Brain pericyte (primary cell): ENCODE measurements around the gene TRIM37.
"Not testable (repeated sequence)": the region's sequence is repeated elsewhere in the genome, so short reads cannot be mapped to it uniquely, and the experiment has no call there.

Experiments used
- DNase-seq: peaks from one replicate; pipeline ENCODE4 v3.0.0-alpha.2; 2012; ENCODE audit warnings: low read depth, low spot score

TRIM37 gene

DNA sequence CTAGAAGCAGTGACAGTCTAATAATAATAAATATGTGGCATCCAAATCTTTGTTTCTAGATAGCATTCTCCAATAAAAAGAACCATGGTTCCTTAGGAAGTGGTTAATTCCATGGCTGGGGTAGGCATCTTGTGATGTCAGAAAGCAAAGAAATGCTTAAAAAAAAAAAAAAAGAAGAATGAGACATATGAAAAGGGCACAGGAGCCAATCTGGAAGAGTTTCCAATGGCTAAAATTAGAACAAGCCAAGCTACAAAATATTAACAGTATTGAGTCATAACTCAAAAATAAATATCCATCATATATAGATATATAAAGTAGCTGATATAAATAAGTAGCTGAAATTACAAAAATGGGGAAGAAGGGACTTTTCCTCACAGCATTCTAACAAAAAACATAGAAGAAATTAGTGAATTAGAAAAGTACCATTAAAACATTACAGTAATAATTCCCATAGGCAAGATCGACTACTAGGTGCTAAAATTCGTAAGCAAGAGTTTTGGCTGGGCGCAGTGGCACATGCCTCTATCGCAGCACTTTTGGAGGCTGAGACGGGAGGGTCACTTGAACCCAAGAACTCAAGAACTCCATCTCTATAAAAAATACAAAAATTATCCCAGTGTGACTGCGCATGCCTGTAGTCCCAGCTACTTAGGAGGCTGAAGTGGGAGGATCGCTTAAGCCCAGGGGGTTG, 111.3 kb downstream of the TRIM37 start:
- DNase-seq = no peak

DNA sequence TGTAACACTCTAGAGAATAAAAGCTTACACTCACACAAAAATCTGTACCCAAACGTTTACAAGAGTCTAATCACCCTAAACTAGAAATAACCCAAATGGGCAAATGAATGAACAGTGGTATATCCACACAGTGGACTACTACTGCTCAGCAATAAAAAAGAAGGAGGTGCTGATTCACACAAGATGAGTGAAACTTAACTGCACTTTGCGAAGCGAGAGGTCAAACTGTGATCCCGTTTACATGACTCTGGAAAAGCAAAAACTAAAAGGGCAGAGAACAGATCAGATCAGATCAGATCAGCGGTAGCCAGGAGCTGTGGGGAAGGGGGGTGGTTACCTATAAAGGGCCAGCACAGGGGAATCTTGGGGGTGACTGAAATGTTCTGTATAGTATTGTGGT, 113.4 kb downstream of the TRIM37 start:
- DNase-seq = no peak

DNA sequence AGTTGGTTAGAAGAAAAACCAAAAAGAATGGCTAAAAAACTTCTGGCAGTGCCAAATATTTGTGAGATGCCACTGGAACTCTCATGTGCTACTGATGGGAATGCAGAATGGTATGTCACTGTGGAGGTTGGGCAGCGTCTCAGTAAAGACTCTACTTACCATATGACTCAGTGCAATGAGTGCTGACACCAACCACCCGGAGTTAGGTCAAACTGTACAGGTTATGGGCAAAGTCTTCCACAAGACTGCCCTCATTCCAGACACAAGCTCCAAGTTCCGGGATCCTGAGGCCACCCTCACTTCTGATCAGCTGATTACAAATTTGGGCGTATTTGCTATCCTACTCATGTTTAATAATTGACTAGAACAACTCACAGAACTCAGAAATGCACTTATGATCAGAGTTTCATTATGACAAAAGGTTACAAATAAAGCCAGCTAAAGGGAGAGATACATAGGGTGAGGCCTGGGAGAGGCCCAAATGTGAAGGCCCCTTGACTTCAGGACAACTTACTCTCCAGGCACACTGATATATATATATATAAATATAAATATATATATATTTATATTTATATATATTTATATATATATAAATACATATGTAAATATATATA, 114.9 kb downstream of the TRIM37 start:
- DNase-seq = no peak

GRCh38 chr17:58989629-58990028, 117.1 kb downstream of the TRIM37 start:
- DNase-seq = no peak

DNA sequence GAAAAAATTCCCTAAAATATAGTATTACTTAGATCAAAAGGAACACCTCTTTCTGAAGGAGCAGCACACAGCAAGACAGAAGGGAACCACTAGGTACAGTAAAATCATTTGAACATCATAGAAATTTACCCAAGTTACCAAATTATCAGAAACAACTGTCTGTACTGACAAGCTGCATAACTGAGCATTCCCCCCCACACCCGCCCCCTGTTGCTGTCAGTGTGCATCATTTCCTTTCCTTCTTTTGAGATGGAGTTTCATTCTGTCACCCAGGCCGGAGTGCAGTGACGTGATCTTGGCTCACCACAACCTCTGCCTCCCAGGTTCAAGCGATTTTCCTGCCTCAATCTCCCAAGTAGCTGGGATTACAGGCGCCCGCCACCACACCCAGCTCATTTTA, 120.7 kb downstream of the TRIM37 start:
- no peak for DNase-seq

- no peak for DNase-seq
Measured at GRCh38 chr17:58985367-58985766, 121.3 kb downstream of the TRIM37 start.

DNA sequence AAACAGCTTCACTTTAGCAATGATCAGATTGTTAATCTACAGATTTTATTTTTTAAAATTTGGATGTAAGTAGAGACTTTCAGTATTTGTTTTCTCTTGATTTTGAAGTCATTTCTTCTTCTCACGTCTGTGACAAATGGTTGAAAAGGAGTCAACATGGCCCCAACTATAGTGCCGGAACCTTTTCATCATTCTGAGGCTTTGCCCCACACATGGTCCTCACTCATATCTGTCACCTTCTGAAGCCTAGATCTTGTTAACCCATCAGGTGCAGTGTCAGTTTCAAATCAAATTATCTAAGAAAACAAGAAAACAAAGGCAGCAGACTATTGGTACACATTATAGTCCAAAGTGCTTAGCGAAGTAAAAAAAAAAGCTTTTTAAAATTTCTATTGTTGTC, 124.1 kb downstream of the TRIM37 start:
- DNase-seq = no peak

DNA sequence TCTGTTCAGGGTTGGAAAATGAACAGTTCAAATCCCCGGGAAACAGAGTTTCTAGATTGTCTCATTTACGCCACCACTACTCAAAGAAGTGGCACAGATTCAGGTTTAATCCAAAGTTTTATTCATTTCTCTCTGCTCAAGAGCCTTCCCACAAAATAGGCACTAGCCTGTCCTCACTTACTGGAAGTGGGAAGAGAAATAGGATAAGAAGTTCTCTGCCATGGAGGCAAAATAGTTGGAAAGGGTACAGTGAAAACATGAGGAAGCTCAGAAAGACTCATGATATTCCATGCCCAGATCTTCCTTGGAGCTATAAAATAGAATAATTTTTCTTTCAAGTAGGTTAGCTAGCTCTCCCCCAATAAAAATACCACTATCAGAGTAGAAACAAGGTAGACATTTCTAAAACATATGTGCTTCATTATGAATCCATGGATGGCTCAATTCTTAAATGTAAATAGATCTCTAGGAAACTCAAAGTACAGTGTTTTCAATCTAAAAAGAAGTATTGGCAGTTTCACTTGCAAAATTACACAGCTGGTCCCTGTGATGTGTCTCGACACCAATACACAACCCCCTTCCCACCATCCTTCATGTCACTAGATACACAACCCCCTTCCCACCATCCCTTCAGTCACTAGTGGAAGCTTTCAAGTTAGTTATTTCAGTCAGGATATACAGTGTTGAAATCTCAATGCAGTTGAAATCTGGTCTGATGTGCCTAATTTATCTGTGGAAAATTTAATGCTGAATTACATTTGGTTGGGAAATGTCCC, 125.8 kb downstream of the TRIM37 start:
- no peak for DNase-seq

- DNase-seq = no peak
Measured at GRCh38 chr17:58976541-58976940, 130.1 kb downstream of the TRIM37 start.

- DNase-seq = no peak
Measured at GRCh38 chr17:58974354-58974753, 132.3 kb downstream of the TRIM37 start.

DNA sequence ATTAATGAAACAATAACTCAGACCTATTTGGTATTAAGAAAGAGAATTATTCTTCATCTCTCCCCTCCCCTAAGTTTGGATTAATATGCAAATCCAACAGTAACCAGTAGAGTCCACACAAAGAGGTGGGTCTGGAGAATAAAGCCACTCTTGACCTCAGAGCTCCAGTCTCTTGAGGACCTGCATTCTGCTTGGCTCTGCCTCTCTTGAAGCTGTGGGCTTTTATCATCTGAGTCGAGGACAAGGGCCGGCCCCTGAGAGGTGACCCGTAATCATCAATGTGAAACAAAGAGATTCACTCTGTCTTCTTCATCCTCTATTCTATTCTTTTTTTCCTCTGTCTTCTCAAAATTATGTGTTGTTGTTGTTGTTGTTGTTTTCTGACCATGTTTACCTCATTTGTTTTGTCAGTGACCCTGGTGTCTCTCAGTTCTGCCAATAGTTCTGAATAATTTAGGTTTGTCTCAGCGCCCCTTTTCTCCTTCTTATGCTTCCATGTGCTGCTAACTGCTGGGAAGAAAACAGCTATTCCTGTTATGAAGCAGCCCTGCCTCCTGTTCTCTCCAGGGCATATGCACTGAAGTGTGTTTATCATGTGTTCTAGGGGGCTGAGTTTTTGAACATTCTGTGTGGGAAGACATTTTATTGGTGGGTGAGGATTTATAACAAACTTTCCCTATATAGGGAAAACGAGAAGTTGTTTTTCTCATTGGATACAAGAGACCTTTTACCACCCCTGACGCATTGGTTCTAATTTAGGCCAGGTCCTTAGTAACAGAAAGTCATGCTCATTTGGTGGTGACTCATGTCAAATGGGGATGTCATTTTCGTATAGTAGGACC, 135.8 kb downstream of the TRIM37 start:
- DNase-seq = no peak

GRCh38 chr17:58969612-58970011, 137.1 kb downstream of the TRIM37 start:
- no peak for DNase-seq

DNA sequence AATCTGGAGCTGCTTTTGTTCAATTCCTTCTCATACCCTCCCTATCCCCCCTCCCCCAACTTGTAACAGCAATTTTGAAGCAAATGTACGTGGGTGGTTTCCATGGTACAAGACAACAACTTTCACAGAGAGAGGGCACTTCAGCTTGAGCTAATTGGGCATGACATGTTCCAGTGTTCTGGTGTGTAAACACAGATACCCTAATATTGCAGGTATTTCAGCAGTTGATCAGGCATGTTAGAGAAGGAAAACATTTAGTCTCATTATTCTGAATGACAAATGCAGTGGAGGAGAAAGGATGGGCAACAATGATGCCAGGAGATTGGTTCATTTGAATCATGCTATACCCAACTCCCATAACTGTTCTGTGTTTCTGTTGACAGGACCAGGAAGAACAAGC, 137.5 kb downstream of the TRIM37 start:
- DNase-seq = no peak

GRCh38 chr17:58968426-58969061, 138.1 kb downstream of the TRIM37 start:
- no peak for DNase-seq

GRCh38 chr17:58966208-58966607, 140.5 kb downstream of the TRIM37 start:
- DNase-seq = no peak

DNA sequence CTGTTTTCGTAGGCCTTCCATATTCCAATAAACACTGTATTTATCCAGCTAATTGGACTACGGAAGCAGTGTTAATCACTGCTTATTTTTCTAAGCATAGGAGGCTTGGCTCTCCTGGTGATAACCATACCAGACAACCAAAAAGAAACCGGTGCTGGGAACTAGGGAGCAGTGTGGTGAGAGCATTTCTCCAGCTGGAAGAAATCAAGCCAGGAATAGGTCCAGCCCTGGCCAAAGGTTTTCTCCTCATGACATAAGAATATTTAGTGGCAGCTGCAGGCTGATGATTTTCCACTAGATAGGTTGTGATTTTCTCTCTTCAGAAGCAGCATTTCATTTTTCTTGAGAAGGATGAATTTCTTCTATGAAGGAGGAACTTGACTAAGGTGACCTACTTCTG, 141.5 kb downstream of the TRIM37 start:
- DNase-seq = no peak

GRCh38 chr17:58960068-58960467, 146.6 kb downstream of the TRIM37 start:
- no peak for DNase-seq

GRCh38 chr17:58957725-58958073, 149.0 kb downstream of the TRIM37 start:
- not testable (repeated sequence) for DNase-seq

DNA sequence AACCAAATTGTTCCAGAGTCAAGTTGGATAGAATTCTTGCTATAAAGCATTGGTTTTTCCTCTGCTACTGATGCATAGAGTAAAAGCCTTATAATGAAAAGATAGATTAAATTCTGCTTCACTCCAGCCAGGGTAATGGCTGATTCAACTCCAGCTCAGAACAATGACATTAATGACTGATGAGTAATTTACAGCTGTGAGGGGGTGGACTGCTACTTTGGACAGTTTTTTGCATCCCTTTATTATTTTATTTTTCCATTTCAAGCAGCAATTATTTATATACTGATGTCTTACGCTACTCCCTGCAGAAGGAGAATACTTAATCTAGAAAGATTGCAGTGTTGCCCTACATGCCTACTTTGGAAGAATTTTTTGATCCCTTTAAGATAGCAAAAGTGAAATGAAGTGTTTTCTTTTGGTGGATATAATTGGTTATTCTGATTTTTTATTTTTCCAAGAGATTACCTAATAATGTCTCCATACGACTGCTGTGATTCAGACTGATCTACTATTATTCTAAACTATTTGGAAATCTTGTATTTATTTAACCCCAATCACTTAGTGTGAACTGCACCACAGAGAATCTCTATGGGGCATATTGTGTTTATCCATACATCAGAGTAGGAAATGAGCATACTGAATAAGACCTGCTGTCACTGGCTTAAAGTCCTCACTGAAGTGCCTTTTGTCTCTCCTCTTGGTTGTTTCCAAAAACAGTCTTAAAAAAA, 149.5 kb downstream of the TRIM37 start:
- DNase-seq = peak; percentile 78

DNA sequence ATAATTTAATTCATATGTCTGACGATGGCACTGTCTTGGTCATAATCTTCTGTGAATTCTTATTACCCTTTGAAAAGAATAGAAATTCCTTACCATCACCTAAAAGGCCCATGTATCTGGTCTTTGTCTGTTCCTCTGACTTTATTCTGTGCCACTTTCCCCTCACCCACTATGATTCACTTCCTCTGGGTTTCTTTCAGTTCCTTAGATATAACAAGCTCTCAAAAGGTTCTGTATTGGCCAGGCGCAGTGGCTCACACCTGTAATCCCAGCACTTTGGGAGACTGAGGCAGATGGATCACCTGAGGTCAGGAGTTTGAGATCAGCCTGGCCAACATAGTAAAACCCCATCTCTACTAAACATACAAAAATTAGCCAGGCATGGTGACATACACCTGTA, 152.3 kb downstream of the TRIM37 start:
- not testable (repeated sequence) for DNase-seq

- DNase-seq = no peak
Measured at GRCh38 chr17:58947824-58948223, 158.9 kb downstream of the TRIM37 start.
